Naive B cell (primary cell): ENCODE results near the gene NTSR1. TPM values are rescaled to one million over a fixed set of nuclear protein-coding genes. Genes with fewer than 3 reads are reported as not detected.

Source experiments
- ATAC-seq, 2 donors: fragments of 150-1000 bp; cut with Tn5 transposase; 2 replicates each; pipeline ENCODE4 v1.10.0; 2021; ENCODE audit warnings: low read depth in 2 of 2, mild to moderate bottlenecking in 2 of 2, moderate library complexity in 2 of 2
- DNase-seq: peaks from one replicate; pipeline ENCODE4 v3.0.0; 2022
- H3K27ac Mint-ChIP-seq, 6 donors: one replicate each; pipeline ENCODE4 v1.8.0; 2020 to 2022; ENCODE audit warnings: mild to moderate bottlenecking in 6 of 6, mixed read lengths in 6 of 6, moderate library complexity in 5 of 6, inconsistent platforms in 2 of 6
- H3K27me3 Mint-ChIP-seq, 3 donors: one replicate each; pipeline ENCODE4 v1.8.0; 2021 to 2022; ENCODE audit warnings: mixed read lengths in 3 of 3, mild to moderate bottlenecking in 1 of 3
- H3K36me3 Mint-ChIP-seq, 2 donors: one replicate each; pipeline ENCODE4 v1.8.0; 2020 to 2022; ENCODE audit warnings: mixed read lengths in 2 of 2, inconsistent platforms in 1 of 2, mild to moderate bottlenecking in 1 of 2
- H3K4me1 Mint-ChIP-seq, 3 donors: one replicate each; pipeline ENCODE4 v1.8.0; 2020 to 2022; ENCODE audit warnings: mixed read lengths in 3 of 3, inconsistent platforms in 1 of 3, mild to moderate bottlenecking in 1 of 3, moderate library complexity in 1 of 3
- H3K4me3 Mint-ChIP-seq, 8 donors: one replicate each; pipeline ENCODE4 v1.8.0; 2020 to 2022; ENCODE audit warnings: mild to moderate bottlenecking in 8 of 8, mixed read lengths in 8 of 8, moderate library complexity in 8 of 8, inconsistent platforms in 2 of 8
- H3K9me3 Mint-ChIP-seq, 7 donors: one replicate each; pipeline ENCODE4 v1.8.0; 2020 to 2022; ENCODE audit warnings: mixed read lengths in 7 of 7, mild to moderate bottlenecking in 5 of 7, inconsistent platforms in 2 of 7, moderate library complexity in 1 of 7
- polyA plus RNA-seq, 6 donors: library from polyadenylated mRNA; unstranded; fragments of 300-500 nt; fragmentation: Illumina TruSeq; gene quantifications; one replicate each; pipeline ENCODE4 v1.2.3, GENCODE V29; 2021; ENCODE audit warnings: low read depth in 6 of 6

NTSR1 gene
- polyA plus RNA-seq, 6 donors from 2014 or later = not detected

DNA sequence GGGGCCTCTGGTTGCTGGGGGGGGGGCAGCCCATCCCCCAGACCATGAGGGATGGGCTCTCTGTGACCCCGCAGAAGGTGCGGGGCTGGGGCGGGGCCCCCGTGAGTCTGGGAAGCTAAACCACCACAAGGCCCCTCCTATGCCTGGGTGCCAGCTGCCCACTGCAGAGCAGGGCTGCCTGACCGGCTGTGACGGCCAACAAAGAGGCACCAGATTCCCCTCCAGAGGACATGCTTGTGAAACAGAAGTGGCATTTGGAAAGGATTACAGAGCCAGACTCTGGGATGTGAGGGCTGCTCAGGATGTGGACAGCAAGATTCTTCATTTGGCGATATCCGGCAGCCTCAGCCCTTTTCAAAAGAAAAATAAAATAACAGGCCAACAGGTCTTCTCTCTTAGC, 16.5 kb upstream of the NTSR1 start:
- peaks cover 10 to 42% (median 31%) of the 10 kb centered on the region in 3 donors for H3K27me3 Mint-ChIP-seq
- ATAC-seq = no peak
- H3K4me3 Mint-ChIP-seq = peak overlapping the region in 1 of 8 donors; percentile 68
- no peak for DNase-seq
- H3K36me3 Mint-ChIP-seq = no peaks in the 10 kb centered on the region
- no peaks in the 10 kb centered on the region for H3K9me3 Mint-ChIP-seq
- H3K4me1 Mint-ChIP-seq = peaks cover 0 to 2% (median 0%) of the 10 kb centered on the region in 3 donors
- no peak overlapping the region for H3K27ac Mint-ChIP-seq

DNA sequence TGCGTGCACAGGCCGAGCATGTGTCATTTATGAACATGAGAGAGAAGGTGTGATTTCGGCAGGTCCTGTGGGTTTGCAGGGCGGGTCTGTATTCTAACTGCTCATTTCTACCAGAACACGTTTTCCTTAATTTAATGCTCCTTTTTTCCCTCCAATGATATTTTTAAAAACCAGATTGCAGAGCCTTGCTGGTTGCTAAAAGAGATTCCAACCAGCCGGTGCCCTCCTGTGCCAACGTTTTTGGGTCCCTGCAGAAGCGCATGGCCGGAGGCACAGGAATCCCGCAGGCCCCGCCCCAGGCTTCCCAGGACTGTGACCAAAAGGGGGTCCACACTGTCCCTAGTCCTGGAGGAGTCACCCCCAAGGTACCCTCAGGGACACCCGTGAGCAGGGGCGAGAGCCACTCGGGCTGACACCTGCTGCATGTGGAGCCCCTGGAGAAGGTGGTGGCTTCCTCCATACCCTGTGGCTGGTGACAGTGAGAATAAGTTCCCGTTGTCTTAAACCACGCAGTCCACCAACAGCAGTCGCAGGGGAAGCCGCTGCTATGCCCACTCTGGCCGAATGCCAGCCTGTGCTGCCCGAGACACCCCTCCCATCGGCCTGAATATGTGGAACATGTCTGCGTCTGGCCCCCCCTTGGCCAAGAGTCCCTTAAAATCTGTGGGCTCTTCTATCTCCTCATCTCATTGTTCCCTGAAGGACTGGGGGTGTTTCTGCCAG, 15.7 kb upstream of the NTSR1 start:
- no peak for ATAC-seq
- Mint-ChIP-seq H3K27ac (peak overlapping the region in 1 of 6 donors; percentile 47), H3K9me3 (no peaks in the 10 kb centered on the region), H3K27me3 (peaks cover 10 to 41% (median 30%) of the 10 kb centered on the region in 3 donors), H3K36me3 (no peaks in the 10 kb centered on the region), H3K4me1 (peaks cover 0 to 2% (median 0%) of the 10 kb centered on the region in 3 donors), H3K4me3 (no peak overlapping the region)
- no peak for DNase-seq

DNA sequence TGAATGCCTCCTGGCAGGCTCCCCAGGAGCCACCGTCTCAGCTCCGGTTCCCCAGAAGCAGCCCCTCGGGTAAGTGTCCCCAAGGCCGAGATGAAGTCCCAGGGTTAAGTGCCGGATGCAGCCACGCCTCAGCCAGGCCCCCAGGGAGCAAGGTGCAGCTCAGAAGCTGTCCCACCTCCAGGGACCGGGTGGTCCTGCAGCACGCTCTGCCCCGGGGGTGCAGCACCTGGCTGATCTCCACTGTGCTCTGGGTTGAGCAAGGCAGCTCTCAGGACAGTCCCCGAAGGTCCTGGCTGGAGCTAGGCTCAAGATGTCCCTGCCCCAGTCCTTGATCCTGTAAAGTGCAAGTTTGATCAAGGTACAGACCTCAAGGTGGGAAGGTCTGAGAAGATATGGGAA, 15.1 kb upstream of the NTSR1 start:
- Mint-ChIP-seq H3K4me1 (peaks cover 0 to 2% (median 0%) of the 10 kb centered on the region in 3 donors), H3K27me3 (peaks cover 10 to 37% (median 30%) of the 10 kb centered on the region in 3 donors), H3K4me3 (no peak overlapping the region), H3K27ac (no peak overlapping the region), H3K9me3 (no peaks in the 10 kb centered on the region), H3K36me3 (no peaks in the 10 kb centered on the region)
- no peak for DNase-seq
- ATAC-seq = no peak

DNA sequence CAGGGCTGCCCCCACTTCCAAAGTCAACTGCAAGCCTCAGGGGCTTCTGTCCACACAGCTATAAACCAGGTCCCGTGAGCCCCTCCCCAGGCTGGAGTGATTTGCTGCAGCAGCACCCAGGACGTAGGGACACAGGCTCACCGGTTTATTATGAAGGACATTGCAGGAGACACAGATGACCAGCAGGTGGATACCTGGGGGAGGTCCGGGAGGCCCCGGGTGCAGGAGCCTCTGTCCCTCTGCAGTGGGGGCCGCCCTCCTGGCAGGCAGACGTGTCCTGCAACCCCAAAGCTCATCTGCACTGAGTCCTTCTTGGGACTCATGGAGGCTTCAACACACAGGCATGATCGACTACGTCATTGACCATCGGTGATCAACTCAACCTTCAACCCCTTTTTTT, 14.5 kb upstream of the NTSR1 start:
- Mint-ChIP-seq H3K9me3 (no peaks in the 10 kb centered on the region), H3K36me3 (no peaks in the 10 kb centered on the region), H3K27ac (no peak overlapping the region), H3K4me3 (no peak overlapping the region), H3K27me3 (peaks cover 10 to 35% (median 30%) of the 10 kb centered on the region in 3 donors), H3K4me1 (peaks cover 0 to 2% (median 0%) of the 10 kb centered on the region in 3 donors)
- no peak for ATAC-seq
- DNase-seq = no peak

DNA sequence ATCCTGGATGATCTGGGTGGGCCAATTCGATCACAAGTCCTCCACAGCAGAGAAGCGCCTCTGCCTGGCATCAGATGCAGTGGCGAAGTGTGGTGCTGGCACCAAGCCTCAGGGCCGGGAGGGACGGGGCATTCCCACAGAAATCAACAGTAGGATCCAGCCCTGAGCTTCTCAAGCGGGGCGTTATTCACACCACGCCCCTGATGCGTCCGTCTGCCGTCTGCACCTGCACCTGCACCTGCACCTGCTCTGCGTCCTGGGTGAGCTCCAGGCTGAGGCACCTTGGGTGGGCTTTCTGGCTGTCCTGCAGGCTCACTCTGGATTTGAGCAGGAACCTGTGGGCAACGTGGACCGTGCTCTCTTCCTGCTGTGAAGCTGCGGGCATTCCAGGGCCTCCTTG, 13.8 kb upstream of the NTSR1 start:
- DNase-seq (no peak), ATAC-seq (no peak)
- H3K4me3 Mint-ChIP-seq = no peak overlapping the region
- H3K4me1 Mint-ChIP-seq = peaks cover 0 to 2% (median 0%) of the 10 kb centered on the region in 3 donors
- H3K27me3 Mint-ChIP-seq = peaks cover 10 to 34% (median 28%) of the 10 kb centered on the region in 3 donors
- no peaks in the 10 kb centered on the region for H3K9me3 Mint-ChIP-seq
- no peak overlapping the region for H3K27ac Mint-ChIP-seq
- no peaks in the 10 kb centered on the region for H3K36me3 Mint-ChIP-seq

DNA sequence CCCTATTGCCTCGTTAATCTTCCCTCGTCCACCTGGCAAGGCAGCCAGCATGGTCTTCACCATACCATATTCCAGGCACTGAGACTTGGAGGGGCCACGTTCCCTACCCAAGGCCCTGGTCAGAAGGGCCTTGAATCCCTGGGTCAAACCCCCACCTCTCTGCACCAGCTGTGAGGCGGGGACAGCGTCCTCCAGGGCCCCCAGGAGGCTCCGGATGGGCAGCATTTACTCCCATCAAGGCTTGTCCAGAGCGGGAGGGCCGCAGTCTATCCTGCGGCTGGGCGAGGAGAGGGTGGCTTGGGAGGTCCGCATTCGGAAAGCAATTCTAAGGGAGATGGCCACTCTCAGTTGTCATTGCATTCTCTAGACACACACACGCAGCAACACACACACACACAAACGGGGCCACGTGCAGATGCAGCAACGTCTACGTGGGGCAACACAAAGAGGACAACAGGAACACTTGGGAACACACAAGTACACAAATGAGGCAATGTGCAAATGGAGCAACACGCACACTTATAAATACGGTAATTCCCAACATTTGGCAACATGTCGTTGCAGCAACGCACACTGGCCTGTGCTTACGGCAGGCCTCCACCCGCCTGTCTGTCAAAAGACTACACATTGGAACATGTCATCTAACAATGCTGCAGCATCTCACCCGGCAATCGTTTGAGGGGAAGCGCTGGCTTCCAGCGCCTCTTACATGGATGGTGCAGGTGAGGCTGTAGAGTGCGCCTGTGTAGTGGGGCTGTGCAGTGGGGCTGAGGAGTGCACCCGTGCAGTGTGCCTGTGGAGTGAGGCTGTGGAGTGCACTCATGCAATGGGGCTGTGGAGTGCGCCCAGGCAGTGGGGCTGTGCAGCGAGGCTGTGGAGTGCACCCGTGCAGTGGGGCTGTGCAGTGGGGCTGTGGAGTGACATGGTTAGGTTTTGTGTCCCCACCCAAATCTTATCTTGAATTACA, 12.9 kb upstream of the NTSR1 start:
- Mint-ChIP-seq H3K4me1 (peaks cover 0 to 2% (median 0%) of the 10 kb centered on the region in 3 donors), H3K27ac (peak overlapping the region in 1 of 6 donors; percentile 38), H3K27me3 (peaks cover 10 to 30% (median 22%) of the 10 kb centered on the region in 3 donors), H3K4me3 (no peak overlapping the region), H3K36me3 (no peaks in the 10 kb centered on the region), H3K9me3 (no peaks in the 10 kb centered on the region)
- no peak for ATAC-seq
- no peak for DNase-seq

DNA sequence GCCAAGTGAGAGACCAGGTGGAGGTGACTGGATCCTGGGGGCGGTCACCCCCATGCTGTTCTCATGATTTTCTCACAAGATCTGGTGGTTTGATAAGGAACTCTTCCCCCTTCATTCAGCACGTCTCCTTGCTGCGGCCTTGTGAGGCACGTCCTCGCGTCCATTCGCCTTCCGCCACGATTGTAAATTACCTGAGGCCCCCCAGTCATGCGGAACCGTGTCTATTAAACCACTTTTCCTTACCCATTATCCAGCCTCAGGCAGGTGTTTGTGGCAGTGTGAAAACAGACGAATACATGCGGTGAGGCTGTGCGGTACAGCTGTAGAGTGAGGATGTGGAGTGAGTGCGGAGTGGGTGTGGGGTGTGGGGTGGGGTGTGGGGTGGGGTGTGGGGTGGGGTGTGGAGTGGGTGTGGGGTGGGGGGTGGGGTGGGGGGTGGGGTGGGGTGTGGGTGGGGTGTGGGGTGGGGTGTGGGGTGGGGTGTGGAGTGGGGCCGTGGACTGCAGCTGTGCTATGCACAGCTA, 12.1 kb upstream of the NTSR1 start:
- ATAC-seq (no peak), DNase-seq (no peak)
- H3K4me3 Mint-ChIP-seq = no peak overlapping the region
- H3K27ac Mint-ChIP-seq = peak overlapping the region in 1 of 6 donors; percentile 15
- H3K36me3 Mint-ChIP-seq = no peaks in the 10 kb centered on the region
- peaks cover 0 to 1% (median 0%) of the 10 kb centered on the region in 7 donors for H3K9me3 Mint-ChIP-seq
- peaks cover 7 to 27% (median 27%) of the 10 kb centered on the region in 3 donors for H3K27me3 Mint-ChIP-seq
- H3K4me1 Mint-ChIP-seq = peaks cover 0 to 2% (median 0%) of the 10 kb centered on the region in 3 donors

DNA sequence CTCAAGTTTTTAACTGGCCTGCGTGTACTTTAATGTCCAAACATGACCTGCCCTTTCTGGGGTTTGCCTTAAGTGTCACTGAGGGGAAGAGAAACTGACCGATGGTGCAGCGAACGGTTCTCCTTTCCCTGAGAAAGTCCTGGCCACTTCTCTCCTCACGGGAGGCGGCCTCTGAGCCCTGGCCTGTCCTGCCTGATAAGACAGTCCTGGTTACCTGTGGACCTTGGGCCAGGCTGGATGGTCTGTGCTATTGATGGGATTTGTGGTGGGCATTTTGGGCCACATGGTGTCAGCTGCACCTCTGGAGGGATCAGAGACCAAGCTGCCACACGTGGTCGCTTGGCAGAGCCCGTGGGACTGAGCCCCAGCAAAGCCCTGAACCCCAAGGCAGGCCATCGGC, 11.6 kb upstream of the NTSR1 start:
- Mint-ChIP-seq H3K36me3 (no peaks in the 10 kb centered on the region), H3K27me3 (peaks cover 5 to 30% (median 24%) of the 10 kb centered on the region in 3 donors), H3K27ac (no peak overlapping the region), H3K9me3 (peaks cover 0 to 1% (median 0%) of the 10 kb centered on the region in 7 donors), H3K4me3 (no peak overlapping the region), H3K4me1 (peaks cover 0 to 2% (median 0%) of the 10 kb centered on the region in 3 donors)
- DNase-seq (no peak), ATAC-seq (no peak)

DNA sequence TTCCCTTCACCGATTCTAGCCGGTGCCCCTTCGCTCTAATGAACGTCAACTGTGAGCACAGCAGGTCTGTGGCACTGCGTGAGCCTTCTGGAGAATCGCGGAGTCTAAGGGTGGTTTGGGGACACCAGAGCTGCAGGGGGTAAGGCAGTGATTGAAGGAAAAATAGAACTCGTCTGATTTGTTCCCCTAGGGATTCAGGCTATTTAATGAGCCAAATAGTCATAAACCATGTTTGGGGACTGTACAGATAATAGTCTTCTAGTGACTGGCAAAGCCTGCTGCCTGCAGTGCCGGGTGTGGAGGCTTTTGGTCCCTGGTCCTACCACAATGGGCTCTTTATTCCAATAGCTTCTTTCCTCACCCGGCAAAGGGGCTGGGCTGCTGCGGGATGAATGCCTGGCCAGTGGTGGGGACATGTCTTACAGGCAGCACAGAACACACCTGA, 11.1 kb upstream of the NTSR1 start:
- Mint-ChIP-seq H3K36me3 (no peaks in the 10 kb centered on the region), H3K4me1 (peaks cover 0 to 2% (median 0%) of the 10 kb centered on the region in 3 donors), H3K27ac (no peak overlapping the region), H3K9me3 (peaks cover 0 to 1% (median 0%) of the 10 kb centered on the region in 7 donors), H3K27me3 (peaks cover 5 to 28% (median 24%) of the 10 kb centered on the region in 3 donors), H3K4me3 (no peak overlapping the region)
- no peak for ATAC-seq
- no peak for DNase-seq

DNA sequence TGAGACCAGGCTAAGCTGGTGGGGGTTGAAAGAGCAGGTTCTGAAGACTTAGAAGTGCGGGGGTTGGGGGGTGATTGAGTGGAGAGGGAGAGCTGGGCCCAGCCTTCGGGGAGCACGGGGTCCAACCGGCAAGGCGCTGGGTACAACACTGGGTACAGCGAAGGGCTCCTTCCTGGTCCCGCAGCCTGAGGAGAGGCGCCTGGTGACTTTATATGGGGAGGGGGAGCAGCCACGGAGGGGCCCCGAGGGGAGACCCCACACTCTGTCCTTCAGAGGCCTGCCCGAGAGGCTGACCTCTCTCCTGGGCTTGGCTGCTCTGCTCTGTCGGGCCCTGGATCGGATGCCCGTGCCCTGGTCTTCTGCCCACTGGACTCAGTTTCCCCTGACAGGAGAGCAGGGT, 10.4 kb upstream of the NTSR1 start:
- Mint-ChIP-seq H3K27ac (no peak overlapping the region), H3K4me1 (peaks cover 0 to 2% (median 0%) of the 10 kb centered on the region in 3 donors)

DNA sequence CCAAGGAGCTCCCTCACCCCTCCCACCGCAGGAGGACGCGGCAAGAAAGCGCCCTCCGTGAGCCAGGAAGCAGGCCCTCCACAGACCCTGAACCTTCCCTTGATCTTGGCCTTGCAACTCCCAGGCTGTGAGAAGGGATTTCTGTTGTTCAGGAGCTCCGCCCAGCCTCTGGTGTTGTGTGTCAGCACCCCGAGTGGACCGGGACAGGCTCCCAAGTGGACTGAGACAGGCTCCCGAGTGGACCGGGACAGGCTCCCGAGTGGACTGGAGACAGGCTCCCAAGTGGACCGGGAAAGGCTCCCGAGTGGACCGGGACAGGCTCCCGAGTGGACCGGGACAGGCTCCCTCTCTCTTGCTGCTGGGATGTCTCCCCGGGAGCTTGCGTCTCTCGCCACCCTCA, 9.3 kb upstream of the NTSR1 start:
- DNase-seq (no peak), ATAC-seq (no peak)
- Mint-ChIP-seq H3K4me1 (peaks cover 0 to 2% (median 0%) of the 10 kb centered on the region in 3 donors), H3K27ac (no peak overlapping the region), H3K36me3 (no peaks in the 10 kb centered on the region), H3K27me3 (peaks cover 9 to 30% (median 20%) of the 10 kb centered on the region in 3 donors), H3K9me3 (peaks cover 0 to 1% (median 0%) of the 10 kb centered on the region in 7 donors), H3K4me3 (no peak overlapping the region)

More for the DNA sequence above, 10.4 kb upstream of the NTSR1 start:
- H3K4me3 Mint-ChIP-seq = no peak overlapping the region
- peaks cover 5 to 23% (median 22%) of the 10 kb centered on the region in 3 donors for H3K27me3 Mint-ChIP-seq
- peaks cover 0 to 1% (median 0%) of the 10 kb centered on the region in 7 donors for H3K9me3 Mint-ChIP-seq
- DNase-seq (no peak), ATAC-seq (no peak)
- no peaks in the 10 kb centered on the region for H3K36me3 Mint-ChIP-seq

DNA sequence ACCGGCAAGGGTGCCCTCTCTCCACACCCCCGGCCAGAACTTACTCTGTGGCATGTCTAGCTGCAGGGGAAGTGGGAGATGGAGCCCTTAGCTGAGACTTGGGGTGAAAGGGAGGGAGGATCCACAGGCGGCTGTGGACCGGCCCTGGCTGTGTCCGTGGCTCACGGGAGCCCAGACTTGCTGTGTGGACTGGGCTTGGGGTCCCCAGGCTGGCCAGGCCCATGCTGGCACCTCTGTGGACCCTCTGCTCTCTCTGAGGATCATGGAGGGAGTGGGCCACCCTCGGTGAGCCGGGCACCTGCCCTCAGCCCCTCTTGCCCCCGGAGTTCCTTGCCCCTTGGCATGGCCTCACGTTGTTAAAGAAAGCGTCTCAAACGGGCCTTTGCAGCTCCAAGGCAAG, 8.9 kb upstream of the NTSR1 start:
- Mint-ChIP-seq H3K4me3 (no peak overlapping the region), H3K36me3 (no peaks in the 10 kb centered on the region), H3K4me1 (peaks cover 0 to 2% (median 0%) of the 10 kb centered on the region in 3 donors), H3K27me3 (peaks cover 12 to 33% (median 24%) of the 10 kb centered on the region in 3 donors), H3K9me3 (peaks cover 0 to 1% (median 0%) of the 10 kb centered on the region in 7 donors), H3K27ac (no peak overlapping the region)
- DNase-seq = no peak
- no peak for ATAC-seq
